IMR-90 (cell line): ENCODE measurements around the gene METTL1. TPM values are rescaled to one million over a fixed set of nuclear protein-coding genes. Genes with fewer than 3 reads are reported as not detected.
A peak's percentile ranks its signal among the peaks of the same experiment; 100 is the strongest.

Experiments
- ATAC-seq: fragments of 200-7000 bp; cut with Tn5 transposase; 2 replicates; pipeline ENCODE4 v1.9.1; 2020; ENCODE audit warnings: low read depth, mild to moderate bottlenecking, moderate library complexity
- BruUV-seq: library from RNA; stranded (reverse); fragments of 400-500 nt; replicated peaks from 2 replicates; lab custom pipeline; 2021; lab: Mats Ljungman, UMichigan
- CTCF ChIA-PET: fragments of 300-600 bp; formaldehyde crosslinking; extraction: SDS; loops from one replicate; lab custom pipeline; 2021; ENCODE audit warnings: antibody characterized with exemption; lab: Yijun Ruan, JAX
- POLR2A ChIA-PET: fragments of 300-600 bp; sonication (Branson Sonifier 250); formaldehyde crosslinking; loops from one replicate; lab custom pipeline; 2022; ENCODE audit warnings: antibody characterized with exemption; ENCODE audit not compliant: unreplicated experiment; lab: Charles Lee
- DNase-seq: peaks from one replicate; pipeline ENCODE4 v3.0.0; 2013
- H2AFZ ChIP-seq: replicated peaks from 2 replicates; pipeline ENCODE3; 2013; ENCODE audit warnings: low read length, mild to moderate bottlenecking; ENCODE audit not compliant: poor library complexity
- H2AK5ac ChIP-seq: 2 replicates; pipeline ENCODE4 v1.6.1; 2013; ENCODE audit warnings: low read depth, low read length, inconsistent platforms
- H2AK9ac ChIP-seq: replicated peaks from 2 replicates; pipeline ENCODE3; 2013; ENCODE audit warnings: mild to moderate bottlenecking, low read depth, low read length, moderate library complexity; ENCODE audit not compliant: poor library complexity
- H2BK120ac ChIP-seq: 2 replicates; pipeline ENCODE4 v1.6.1; 2013; ENCODE audit warnings: low read depth, low read length, inconsistent platforms
- H2BK15ac ChIP-seq: 3 replicates; pipeline ENCODE4 v1.6.1; 2013; ENCODE audit warnings: low read depth, low read length, inconsistent platforms
- H2BK20ac ChIP-seq: 2 replicates; pipeline ENCODE4 v1.6.1; 2013; ENCODE audit warnings: low read depth, mild to moderate bottlenecking, inconsistent platforms, low read length, moderate library complexity
- H2BK5ac ChIP-seq: 2 replicates; pipeline ENCODE4 v1.6.1; 2013; ENCODE audit warnings: mild to moderate bottlenecking, low read depth, low read length, inconsistent platforms; ENCODE audit not compliant: poor library complexity, severe bottlenecking
- H3K14ac ChIP-seq: replicated peaks from 2 replicates; pipeline ENCODE4 v1.6.1; 2013; ENCODE audit warnings: low read depth, low read length, inconsistent platforms
- H3K18ac ChIP-seq: 2 replicates; pipeline ENCODE4 v1.6.1; 2013; ENCODE audit warnings: low read depth, low read length, control low read depth
- H3K23ac ChIP-seq: 2 replicates; pipeline ENCODE4 v1.6.1; 2013; ENCODE audit warnings: low read depth, low read length, inconsistent platforms
- H3K27ac ChIP-seq: 2 replicates; pipeline ENCODE4 v1.5.1; 2013; ENCODE audit warnings: mild to moderate bottlenecking, control low read depth, low read length; ENCODE audit not compliant: insufficient read depth
- H3K27me3 ChIP-seq: 2 replicates; pipeline ENCODE4 v1.6.1; 2013; ENCODE audit warnings: low read length; ENCODE audit not compliant: control insufficient read depth, insufficient read depth
- H3K36me3 ChIP-seq: 2 replicates; pipeline ENCODE4 v1.6.1; 2013; ENCODE audit warnings: low read length, mixed read lengths; ENCODE audit not compliant: control insufficient read depth, insufficient read depth
- H3K4ac ChIP-seq: 2 replicates; pipeline ENCODE4 v1.6.1; 2013; ENCODE audit warnings: low read depth, low read length, inconsistent platforms
- H3K4me1 ChIP-seq: 2 replicates; pipeline ENCODE4 v1.6.1; 2013; ENCODE audit warnings: low read length, mixed read lengths; ENCODE audit not compliant: control insufficient read depth, insufficient read depth
- H3K4me2 ChIP-seq: 2 replicates; pipeline ENCODE4 v1.6.1; 2013; ENCODE audit warnings: low read depth, mild to moderate bottlenecking, control low read depth, low read length, moderate library complexity
- H3K4me3 ChIP-seq: 2 replicates; pipeline ENCODE4 v1.5.1; 2013; ENCODE audit warnings: low read depth, mild to moderate bottlenecking, control low read depth, low read length, moderate library complexity; ENCODE audit not compliant: insufficient read depth
- H3K56ac ChIP-seq: 2 replicates; pipeline ENCODE4 v1.6.1; 2013; ENCODE audit warnings: low read length, inconsistent platforms; ENCODE audit not compliant: insufficient read depth; ENCODE audit errors: extremely low read depth
- H3K79me1 ChIP-seq, 2 experiments: 2 replicates each; pipeline ENCODE4 v1.6.1; 2013; ENCODE audit warnings: low read length in 2 of 2, inconsistent platforms in 1 of 2, low read depth in 1 of 2
- H3K9ac ChIP-seq: 2 replicates; pipeline ENCODE4 v1.6.1; 2013; ENCODE audit warnings: low read depth, low read length, control low read depth
- H3K9me1 ChIP-seq: 2 replicates; pipeline ENCODE4 v1.6.1; 2013; ENCODE audit warnings: low read length, inconsistent platforms; ENCODE audit not compliant: insufficient read depth
- H3K9me3 ChIP-seq: 2 replicates; pipeline ENCODE4 v1.6.1; 2013; ENCODE audit warnings: low read length; ENCODE audit not compliant: control insufficient read depth, insufficient read depth
- H4K20me1 ChIP-seq: 2 replicates; pipeline ENCODE4 v1.6.1; 2013; ENCODE audit warnings: low read length, inconsistent platforms; ENCODE audit not compliant: insufficient read depth
- H4K5ac ChIP-seq: 2 replicates; pipeline ENCODE4 v1.6.1; 2013; ENCODE audit warnings: mild to moderate bottlenecking, low read depth, low read length, control low read depth
- H4K8ac ChIP-seq, 2 experiments: 2 replicates each; pipeline ENCODE4 v1.6.1; 2013; ENCODE audit warnings: low read depth in 2 of 2, low read length in 2 of 2, control low read depth in 1 of 2, inconsistent platforms in 1 of 2
- H4K91ac ChIP-seq: 2 replicates; pipeline ENCODE4 v1.6.1; 2013; ENCODE audit warnings: low read depth, low read length, inconsistent platforms; ENCODE audit not compliant: insufficient read depth
- FOS ChIP-seq: fragments of 150-350 bp; IDR thresholded peaks from 2 replicates; pipeline ENCODE4 v1.6.1; 2016; ENCODE audit warnings: low read depth, low read length
- MXI1 ChIP-seq: IDR thresholded peaks from 2 replicates; pipeline ENCODE4 v1.6.1; 2012; ENCODE audit warnings: low read depth, mild to moderate bottlenecking, low read length, moderate library complexity, borderline replicate concordance
- SMC3 ChIP-seq: fragments of 150-350 bp; IDR thresholded peaks from 2 replicates; pipeline ENCODE4 v1.6.1; 2016; ENCODE audit warnings: low read depth, mild to moderate bottlenecking, antibody characterized with exemption, low read length, moderate library complexity
- WGBS, 2 experiments: methylation state at CpG; one replicate each; pipeline versions ENCODE4 v1.1.5 to v1.1.7; 2013; ENCODE audit warnings: missing lambda C conversion rate in 2 of 2; ENCODE audit not compliant: insufficient read length in 1 of 2; ENCODE audit errors: extremely low coverage in 2 of 2; 5-methylcytosine and 5-hydroxymethylcytosine counted together
- dilution Hi-C: fragments of 300-500 bp; cut with HindIII; formaldehyde crosslinking; loops from one replicate; pipeline ENCODE4 v1.14.3; 2018; ENCODE audit warnings: low sequenced_read_pairs; ENCODE audit not compliant: unreplicated experiment
- in situ Hi-C: fragments of 300-500 bp; cut with MboI; formaldehyde crosslinking; loops from 3 replicates; pipeline ENCODE4 v1.14.3; 2019; ENCODE audit warnings: low sequenced_read_pairs, inconsistent platforms, mixed read lengths
- intact Hi-C: fragments of 100-400 bp; cut with micrococcal nuclease; formaldehyde crosslinking; loops from 2 replicates; pipeline ENCODE4 v1.10.0; 2022
- polyA plus RNA-seq, 3 experiments: library from polyadenylated mRNA; depleted of rRNA; stranded (reverse); fragments of >200 nt; gene quantifications; 2 replicates each; pipeline ENCODE4 v1.2.3, GENCODE V29; 2012; ENCODE audit warnings: low replicate concordance in 1 of 3
- total RNA-seq: library from RNA; depleted of rRNA; stranded (reverse); fragments of >200 nt; gene quantifications from 2 replicates; pipeline ENCODE4 v1.2.3, GENCODE V29; 2012

METTL1 gene
- total and polyA plus RNA-seq, 2 of the 4 experiments (the other 2 are of a cell fraction): 12.4 to 27.5 TPM

DNA sequence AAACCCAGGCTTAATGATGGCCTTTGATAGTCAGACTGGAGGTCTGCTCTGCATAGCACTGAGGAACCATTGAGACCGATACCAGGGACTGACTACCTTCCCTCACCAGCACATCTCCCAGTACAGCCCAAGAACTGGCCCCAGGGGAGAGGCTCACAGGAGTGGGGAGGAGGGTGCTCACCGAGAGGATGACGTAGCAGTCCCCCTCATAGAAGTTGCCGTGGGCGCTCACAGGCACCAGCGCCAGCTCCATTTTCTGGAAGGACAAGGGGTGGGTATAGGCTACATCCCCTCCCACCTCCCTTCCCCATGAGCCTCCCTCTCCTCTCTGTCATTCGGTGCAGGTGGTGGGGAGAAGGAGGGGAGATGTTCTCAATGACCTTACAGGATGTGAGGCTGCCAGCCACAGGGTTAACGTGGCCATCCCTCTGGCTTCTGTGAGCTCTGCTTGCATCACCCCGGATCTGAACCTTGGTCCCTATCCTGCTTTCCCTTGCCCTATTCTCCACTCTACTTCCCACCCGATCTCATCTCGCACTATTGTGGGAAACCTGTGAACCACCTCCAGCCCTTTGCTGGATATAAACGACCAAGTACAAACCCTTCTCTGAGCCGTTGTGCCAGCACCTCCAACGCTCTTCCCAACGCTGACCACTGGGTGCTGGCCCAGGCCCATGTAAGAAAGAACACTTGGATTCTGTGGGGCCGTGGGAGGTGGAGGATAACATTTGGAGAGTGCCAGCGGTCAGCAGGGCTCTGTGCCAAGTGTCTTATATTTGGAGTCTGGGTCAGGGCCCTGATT, 42.3 kb upstream of the METTL1 start:
- 90% methylated on average over 4 of the region's 17 CpGs; no CpG with 5 or more reads in 1 of the 2 experiments for WGBS, 2 experiments
- Histone ChIP-seq H3K4ac (no peak overlapping the region), H3K79me1 (peaks cover 0 to 6% of the 10 kb centered on the region in 2 experiments; a peak in 1 of 4 replicates), H3K4me1 (peaks cover 3% of the 10 kb centered on the region; the same call in 1 of the 2 replicates), H2AFZ (no peak overlapping the region), H2BK20ac (no peak overlapping the region), H2AK5ac (no peak overlapping the region), H3K9ac (no peak overlapping the region), H2BK120ac (no peak overlapping the region), H3K27me3 (no peaks in the 10 kb centered on the region), H3K4me3 (no peak overlapping the region), H4K20me1 (no peaks in the 10 kb centered on the region; the same call in 1 of the 2 replicates), H3K4me2 (no peak overlapping the region), H3K9me3 (no peaks in the 10 kb centered on the region), H3K9me1 (peaks cover 17% of the 10 kb centered on the region), H4K8ac (no peak overlapping the region), H3K23ac (no peak overlapping the region), H4K5ac (no peak overlapping the region), H2BK5ac (no peak overlapping the region), H3K18ac (no peak overlapping the region), H4K91ac (no peak overlapping the region), H3K14ac (no peak overlapping the region), H2BK15ac (no peak overlapping the region), H2AK9ac (peak overlapping the region; percentile 3), H3K36me3 (peaks cover 37% of the 10 kb centered on the region), H3K27ac (no peak overlapping the region), H3K56ac (no peak overlapping the region)
- intact Hi-C loops (no loop called here), dilution Hi-C loops (no loop called here), in situ Hi-C loops (no loop called here)
- no peak; the same call in 1 of the 2 replicates for ATAC-seq
- no peak for DNase-seq
- ChIA-PET CTCF (no interaction called here), POLR2A (interaction anchor here (0.5 kb wide), 1 partner anchor 8 kb away, joined by 3 read pairs; no protein-coding TSS in a partner anchor)
- BruUV-seq: no TSS peak
- TF ChIP-seq MXI1: no peak
- no peak for TF ChIP-seq SMC3
- no peak for TF ChIP-seq FOS
